Metanephros (tissue), 2 donors: ENCODE results near the gene DMTF1. TPM values are rescaled to one million over a fixed set of nuclear protein-coding genes. Genes with fewer than 3 reads are reported as not detected.

Experiments
- small RNA-seq: library from RNA; depleted of rRNA; stranded (forward); fragments of <200 nt; gene quantifications from one replicate; pipeline ENCODE3, GENCODE V24; 2014; ENCODE audit warnings: low replicate concordance
- total RNA-seq: library from RNA; depleted of rRNA; stranded (reverse); fragments of >200 nt; gene quantifications from one replicate; pipeline ENCODE4 v1.2.3, GENCODE V29; 2014

Gene DMTF1
- total RNA-seq, result 169 TPM

GRCh38 chr7:87152112-87152896 lies at the start of gene DMTF1:
TSS of gene DMTF1 (plus strand) at chr7:87152453. CDS start at chr7:87164942, 12,489 bp downstream.

GRCh38 chr7:87219545-87220025 lies 67.3 kb downstream of the DMTF1 start, which contains the start of gene TMEM243:
TSS of gene TMEM243 (minus strand) at chr7:87219732. CDS start at chr7:87219503, 229 bp downstream.

Small RNA genes lying within 50 kb of the gene (small RNA-seq; reads per million reads assigned to genes)
- gene RF00019 (not detected), gene RF02271 (not detected)

Other genes starting within 250 kb of the DMTF1 start
- 8.0 TPM for gene ELAPOR2, start 92.8 kb upstream of the DMTF1 start, total RNA-seq
- 32.3 TPM for gene TMEM243, start 67.3 kb downstream of the DMTF1 start, total RNA-seq
- 18.9 TPM for gene CROT, start 193.2 kb downstream of the DMTF1 start, total RNA-seq